Activated B cell treated with CpG ODN at 0.5 μM for 24 hours (primary cell): ENCODE data around the gene TPH1. TPM values are rescaled to one million over a fixed set of nuclear protein-coding genes. Genes with fewer than 3 reads are reported as not detected.

Experiments
- ATAC-seq: fragments of 200-7000 bp; cut with Tn5 transposase; one replicate; pipeline ENCODE4 v1.10.0; 2021; ENCODE audit warnings: low read depth, mild to moderate bottlenecking, moderate library complexity
- CTCF ChIA-PET: fragments of 350-600 bp; sonication (Branson Sonifier 250); formaldehyde crosslinking; loops from one replicate; lab custom pipeline; 2021; ENCODE audit warnings: antibody characterized with exemption; lab: Charles Lee
- POLR2A ChIA-PET: fragments of 350-600 bp; sonication (Branson Sonifier 250); formaldehyde crosslinking; loops from one replicate; lab custom pipeline; 2021; ENCODE audit warnings: antibody characterized with exemption; lab: Charles Lee
- DNase-seq: peaks from one replicate; pipeline ENCODE4 v3.0.0; 2022
- H3K27ac Mint-ChIP-seq: one replicate; pipeline ENCODE4 v1.8.0; 2020; ENCODE audit warnings: mixed read lengths
- H3K27me3 Mint-ChIP-seq: one replicate; pipeline ENCODE4 v1.8.0; 2021; ENCODE audit warnings: mixed read lengths
- H3K36me3 Mint-ChIP-seq: one replicate; pipeline ENCODE4 v1.8.0; 2021; ENCODE audit warnings: low read depth, mixed read lengths
- H3K4me1 Mint-ChIP-seq: one replicate; pipeline ENCODE4 v1.8.0; 2021; ENCODE audit warnings: mixed read lengths
- H3K4me3 Mint-ChIP-seq: one replicate; pipeline ENCODE4 v1.8.0; 2020; ENCODE audit warnings: mild to moderate bottlenecking, mixed read lengths
- H3K9me3 Mint-ChIP-seq: one replicate; pipeline ENCODE4 v1.8.0; 2020; ENCODE audit warnings: mixed read lengths
- intact Hi-C: fragments of 100-400 bp; cut with micrococcal nuclease; formaldehyde crosslinking; loops from one replicate; pipeline ENCODE4 v1.15.1; 2024
- total RNA-seq: library from RNA; stranded (reverse); gene quantifications from 2 replicates; pipeline ENCODE4 v1.2.3, GENCODE V29; 2022
- TF ChIP-seq, protein P1 (sequence below): fragments of 200-600 bp; IDR thresholded peaks from one replicate; pipeline ENCODE4 v1.8.0; 2022; ENCODE audit warnings: antibody characterized with exemption, mild to moderate bottlenecking

Gene TPH1
- total RNA-seq, 1 donor from 2014 or later: 1.4 TPM

DNA sequence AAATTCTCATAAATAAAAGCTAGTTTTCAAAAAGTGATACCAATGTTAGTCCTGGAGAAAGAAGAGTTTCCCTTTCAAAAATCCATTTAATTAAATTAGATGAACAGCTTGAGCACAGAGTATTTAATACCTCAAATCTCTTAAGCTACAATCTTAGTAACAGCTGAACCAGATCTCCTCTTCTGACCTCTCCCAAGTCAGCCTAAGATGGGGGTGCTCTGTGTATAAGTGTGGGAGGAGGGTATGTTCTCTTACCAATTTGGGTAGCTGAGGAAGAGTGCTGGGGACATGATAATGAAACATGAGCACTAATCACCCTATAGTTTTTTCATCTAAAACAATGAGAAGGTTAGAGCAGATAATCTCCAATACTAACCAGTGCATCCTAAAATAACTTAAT is 9.6 kb downstream of the TPH1 start:
- no peak for DNase-seq
- ATAC-seq: no peak
- no peaks in the 10 kb centered on the region for H3K36me3 Mint-ChIP-seq
- intact Hi-C loops: no loop called here
- no peak overlapping the region for H3K27ac Mint-ChIP-seq
- CTCF ChIA-PET: no interaction called here
- H3K9me3 Mint-ChIP-seq: no peaks in the 10 kb centered on the region
- peaks cover 5% of the 10 kb centered on the region for H3K27me3 Mint-ChIP-seq
- TF ChIP-seq, protein P1, sequence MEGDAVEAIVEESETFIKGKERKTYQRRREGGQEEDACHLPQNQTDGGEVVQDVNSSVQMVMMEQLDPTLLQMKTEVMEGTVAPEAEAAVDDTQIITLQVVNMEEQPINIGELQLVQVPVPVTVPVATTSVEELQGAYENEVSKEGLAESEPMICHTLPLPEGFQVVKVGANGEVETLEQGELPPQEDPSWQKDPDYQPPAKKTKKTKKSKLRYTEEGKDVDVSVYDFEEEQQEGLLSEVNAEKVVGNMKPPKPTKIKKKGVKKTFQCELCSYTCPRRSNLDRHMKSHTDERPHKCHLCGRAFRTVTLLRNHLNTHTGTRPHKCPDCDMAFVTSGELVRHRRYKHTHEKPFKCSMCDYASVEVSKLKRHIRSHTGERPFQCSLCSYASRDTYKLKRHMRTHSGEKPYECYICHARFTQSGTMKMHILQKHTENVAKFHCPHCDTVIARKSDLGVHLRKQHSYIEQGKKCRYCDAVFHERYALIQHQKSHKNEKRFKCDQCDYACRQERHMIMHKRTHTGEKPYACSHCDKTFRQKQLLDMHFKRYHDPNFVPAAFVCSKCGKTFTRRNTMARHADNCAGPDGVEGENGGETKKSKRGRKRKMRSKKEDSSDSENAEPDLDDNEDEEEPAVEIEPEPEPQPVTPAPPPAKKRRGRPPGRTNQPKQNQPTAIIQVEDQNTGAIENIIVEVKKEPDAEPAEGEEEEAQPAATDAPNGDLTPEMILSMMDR: no peak
- no peak overlapping the region for H3K4me3 Mint-ChIP-seq
- no peaks in the 10 kb centered on the region for H3K4me1 Mint-ChIP-seq
- POLR2A ChIA-PET: no interaction called here

DNA sequence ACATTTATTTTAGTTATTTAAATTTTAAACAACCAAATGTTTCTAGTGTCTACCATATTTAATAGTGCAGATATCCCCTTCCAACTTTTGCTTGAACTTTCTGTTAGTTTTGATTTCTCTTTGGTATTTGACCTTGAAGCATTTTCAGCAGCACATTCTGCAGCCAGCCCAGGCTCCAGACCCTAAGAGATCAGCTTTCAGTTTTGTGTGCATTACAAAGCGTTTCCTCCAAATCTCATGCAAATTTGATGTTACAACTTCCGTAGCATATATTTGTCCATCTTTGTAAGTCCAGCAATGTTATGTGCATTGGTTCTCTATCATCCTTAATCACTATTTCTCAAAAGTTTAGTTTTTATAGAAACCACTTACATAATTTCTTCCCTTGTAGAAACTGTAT is 18.6 kb downstream of the TPH1 start:
- DNase-seq (no peak), ATAC-seq (no peak)
- CTCF ChIA-PET: no interaction called here
- H3K27ac Mint-ChIP-seq: no peak overlapping the region
- intact Hi-C loops: no loop called here
- no peaks in the 10 kb centered on the region for H3K4me1 Mint-ChIP-seq
- TF ChIP-seq, protein P1: no peak
- H3K4me3 Mint-ChIP-seq: no peak overlapping the region
- POLR2A ChIA-PET: no interaction called here
- H3K9me3 Mint-ChIP-seq: no peaks in the 10 kb centered on the region
- H3K27me3 Mint-ChIP-seq: no peaks in the 10 kb centered on the region
- H3K36me3 Mint-ChIP-seq: no peaks in the 10 kb centered on the region

DNA sequence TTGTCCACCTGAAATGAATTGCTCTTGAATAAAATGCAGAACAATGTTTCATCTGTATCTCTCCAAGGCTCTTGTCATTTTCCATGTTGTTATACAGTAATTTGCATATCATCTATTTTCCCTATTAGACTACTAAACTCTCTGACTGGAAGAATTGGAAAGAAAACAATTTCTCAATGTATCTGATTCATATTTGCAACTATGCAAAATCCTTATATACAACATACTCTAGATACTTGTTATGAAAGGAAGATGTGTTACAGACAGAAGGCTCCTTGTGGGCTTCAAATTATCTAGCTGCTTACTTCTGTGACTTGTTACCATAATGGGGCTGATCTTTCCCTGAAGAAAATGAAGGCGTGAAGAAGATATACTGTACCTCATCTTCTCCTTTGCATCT is 23.6 kb downstream of the TPH1 start:
- TF ChIP-seq, protein P1: no peak
- no peaks in the 10 kb centered on the region for H3K36me3 Mint-ChIP-seq
- intact Hi-C loops: no loop called here
- ATAC-seq (no peak), DNase-seq (no peak)
- CTCF ChIA-PET: no interaction called here
- H3K4me1 Mint-ChIP-seq: no peaks in the 10 kb centered on the region
- POLR2A ChIA-PET: no interaction called here
- no peak overlapping the region for H3K27ac Mint-ChIP-seq
- no peak overlapping the region for H3K4me3 Mint-ChIP-seq
- H3K9me3 Mint-ChIP-seq: no peaks in the 10 kb centered on the region
- no peaks in the 10 kb centered on the region for H3K27me3 Mint-ChIP-seq

DNA sequence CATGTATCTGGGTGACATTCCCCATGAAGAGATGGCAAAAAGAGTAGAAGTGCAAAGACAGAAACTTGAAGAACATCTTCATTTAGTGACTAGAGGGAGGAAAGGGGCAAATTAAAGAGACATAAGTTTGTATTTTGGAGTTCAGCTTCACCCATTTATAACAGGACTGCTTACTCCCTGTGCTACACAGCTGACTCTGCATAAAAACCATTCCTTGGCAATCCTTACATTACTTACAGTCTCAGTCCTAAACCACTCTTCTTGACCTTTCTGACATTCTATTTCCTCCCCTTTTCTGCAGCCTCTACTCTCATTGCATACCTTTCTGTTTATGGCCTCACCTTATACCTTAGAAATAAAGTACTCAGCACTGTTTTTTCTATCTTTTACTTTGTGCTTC is 26.4 kb downstream of the TPH1 start:
- no peak for ATAC-seq
- H3K27me3 Mint-ChIP-seq: no peaks in the 10 kb centered on the region
- no peak overlapping the region for H3K27ac Mint-ChIP-seq
- H3K36me3 Mint-ChIP-seq: no peaks in the 10 kb centered on the region
- TF ChIP-seq, protein P1: no peak
- H3K9me3 Mint-ChIP-seq: no peaks in the 10 kb centered on the region
- no peak for DNase-seq
- ChIA-PET CTCF (interaction anchor here (1.8 kb wide), 1 partner anchor 30 kb away, joined by 3 read pairs; no protein-coding TSS in a partner anchor), POLR2A (no interaction called here)
- H3K4me3 Mint-ChIP-seq: no peak overlapping the region
- no peaks in the 10 kb centered on the region for H3K4me1 Mint-ChIP-seq
- intact Hi-C loops: loop anchor here (10.0 kb wide), 2 partner anchors 215 to 705 kb away; partner anchors contain the start of genes IGSF22 and SAA4

DNA sequence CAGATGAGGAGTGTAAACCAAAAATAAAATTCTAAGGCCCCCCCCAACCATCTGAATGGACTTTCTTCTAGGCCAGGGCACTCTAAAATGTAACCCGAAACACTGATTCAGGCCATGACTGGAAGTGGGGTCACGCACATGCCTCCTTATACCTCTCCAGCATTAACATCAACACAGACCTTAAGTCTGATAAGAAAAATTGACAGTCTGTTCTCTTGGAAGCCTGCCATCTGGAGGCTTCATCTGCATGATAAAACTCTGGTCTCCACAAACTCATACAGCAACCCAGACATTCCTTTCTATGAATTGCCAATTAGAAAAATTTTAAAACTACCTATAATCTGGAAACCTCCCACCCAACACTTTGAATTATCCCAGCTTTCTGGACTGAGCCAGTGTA is 29.3 kb downstream of the TPH1 start:
- intact Hi-C loops: loop anchor here (10.0 kb wide), 2 partner anchors 218 to 708 kb away; partner anchors contain the start of genes IGSF22 and SAA4
- H3K4me3 Mint-ChIP-seq: no peak overlapping the region
- no peak overlapping the region for H3K27ac Mint-ChIP-seq

More for the DNA sequence above, 29.3 kb downstream of the TPH1 start:
- no peaks in the 10 kb centered on the region for H3K27me3 Mint-ChIP-seq
- H3K9me3 Mint-ChIP-seq: no peaks in the 10 kb centered on the region
- TF ChIP-seq, protein P1: no peak
- CTCF ChIA-PET: no interaction called here
- peaks cover 2% of the 10 kb centered on the region for H3K36me3 Mint-ChIP-seq
- no peak for DNase-seq
- ATAC-seq: no peak
- POLR2A ChIA-PET: interaction anchor here (0.7 kb wide), 1 partner anchor 81 kb away, joined by 3 read pairs; no protein-coding TSS in a partner anchor
- H3K4me1 Mint-ChIP-seq: peaks cover 14% of the 10 kb centered on the region
